Endothelial cell (in vitro differentiated cells): ENCODE results near the gene MRPL19. TPM values are rescaled to one million over a fixed set of nuclear protein-coding genes. Genes with fewer than 3 reads are reported as not detected.

Source experiments
- DNase-seq: peaks from one replicate; pipeline ENCODE4 v3.0.0; 2021; ENCODE audit warnings: low spot score
- H3K27ac Mint-ChIP-seq: one replicate; pipeline ENCODE4 v1.8.0; 2021; ENCODE audit warnings: mixed read lengths, inconsistent platforms; ENCODE audit not compliant: unreplicated experiment
- H3K27me3 Mint-ChIP-seq: one replicate; pipeline ENCODE4 v1.8.0; 2021; ENCODE audit warnings: mild to moderate bottlenecking, moderate library complexity, mixed read lengths, inconsistent platforms; ENCODE audit not compliant: unreplicated experiment
- H3K36me3 Mint-ChIP-seq: one replicate; pipeline ENCODE4 v1.8.0; 2021; ENCODE audit warnings: mild to moderate bottlenecking, low read depth, mixed read lengths, inconsistent platforms; ENCODE audit not compliant: unreplicated experiment
- H3K4me1 Mint-ChIP-seq: one replicate; pipeline ENCODE4 v1.8.0; 2021; ENCODE audit warnings: mild to moderate bottlenecking, mixed read lengths, inconsistent platforms; ENCODE audit not compliant: unreplicated experiment
- H3K4me3 Mint-ChIP-seq: one replicate; pipeline ENCODE4 v1.8.0; 2021; ENCODE audit warnings: mild to moderate bottlenecking, mixed read lengths, inconsistent platforms; ENCODE audit not compliant: unreplicated experiment
- H3K9me3 Mint-ChIP-seq: one replicate; pipeline ENCODE4 v1.8.0; 2021; ENCODE audit warnings: mixed read lengths, inconsistent platforms; ENCODE audit not compliant: unreplicated experiment
- total RNA-seq: library from RNA; stranded (reverse); fragmentation: NEBNext Ultra II Directional; extraction: Animal tissue kit (Norgen Biotek cat#: 25700); gene quantifications from one replicate; pipeline ENCODE4 v1.2.1, GENCODE V29; 2021; ENCODE audit not compliant: unreplicated experiment
- TF ChIP-seq, protein P1 (sequence below): fragments of 200-600 bp; sonication (generic); IDR thresholded peaks from one replicate; pipeline ENCODE4 v1.5.0; 2021; ENCODE audit warnings: antibody characterized with exemption; ENCODE audit not compliant: unreplicated experiment

The MRPL19 gene
- total RNA-seq, 1 donor from 2014 or later, result 40.1 TPM

DNA sequence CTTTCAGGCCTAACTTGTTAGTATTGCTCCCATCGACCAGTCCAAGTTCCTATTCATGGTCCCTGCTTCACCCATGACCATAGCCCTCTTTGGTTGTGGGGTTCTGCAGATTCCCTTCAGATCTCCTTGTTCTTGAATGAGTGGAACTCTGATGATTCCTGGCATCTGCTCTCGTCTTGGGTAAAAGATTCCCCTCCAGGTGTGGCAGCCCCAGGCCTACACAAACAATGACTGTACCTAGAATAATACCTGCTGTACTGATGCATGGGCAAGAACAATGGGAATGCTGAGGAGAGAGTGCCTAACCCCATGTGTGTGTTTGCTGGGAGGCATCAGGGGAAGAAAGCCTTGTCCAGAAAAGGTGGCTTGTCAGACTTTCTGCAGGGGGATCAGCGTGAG, 39.2 kb upstream of the MRPL19 start:
- TF ChIP-seq, protein P1, sequence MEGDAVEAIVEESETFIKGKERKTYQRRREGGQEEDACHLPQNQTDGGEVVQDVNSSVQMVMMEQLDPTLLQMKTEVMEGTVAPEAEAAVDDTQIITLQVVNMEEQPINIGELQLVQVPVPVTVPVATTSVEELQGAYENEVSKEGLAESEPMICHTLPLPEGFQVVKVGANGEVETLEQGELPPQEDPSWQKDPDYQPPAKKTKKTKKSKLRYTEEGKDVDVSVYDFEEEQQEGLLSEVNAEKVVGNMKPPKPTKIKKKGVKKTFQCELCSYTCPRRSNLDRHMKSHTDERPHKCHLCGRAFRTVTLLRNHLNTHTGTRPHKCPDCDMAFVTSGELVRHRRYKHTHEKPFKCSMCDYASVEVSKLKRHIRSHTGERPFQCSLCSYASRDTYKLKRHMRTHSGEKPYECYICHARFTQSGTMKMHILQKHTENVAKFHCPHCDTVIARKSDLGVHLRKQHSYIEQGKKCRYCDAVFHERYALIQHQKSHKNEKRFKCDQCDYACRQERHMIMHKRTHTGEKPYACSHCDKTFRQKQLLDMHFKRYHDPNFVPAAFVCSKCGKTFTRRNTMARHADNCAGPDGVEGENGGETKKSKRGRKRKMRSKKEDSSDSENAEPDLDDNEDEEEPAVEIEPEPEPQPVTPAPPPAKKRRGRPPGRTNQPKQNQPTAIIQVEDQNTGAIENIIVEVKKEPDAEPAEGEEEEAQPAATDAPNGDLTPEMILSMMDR, result no peak
- H3K4me3 Mint-ChIP-seq, result no peak overlapping the region
- no peaks in the 10 kb centered on the region for H3K9me3 Mint-ChIP-seq
- peaks cover 3% of the 10 kb centered on the region for H3K4me1 Mint-ChIP-seq
- DNase-seq, result no peak
- H3K36me3 Mint-ChIP-seq, result peaks cover 4% of the 10 kb centered on the region
- no peak overlapping the region for H3K27ac Mint-ChIP-seq
- H3K27me3 Mint-ChIP-seq, result peaks cover 2% of the 10 kb centered on the region

DNA sequence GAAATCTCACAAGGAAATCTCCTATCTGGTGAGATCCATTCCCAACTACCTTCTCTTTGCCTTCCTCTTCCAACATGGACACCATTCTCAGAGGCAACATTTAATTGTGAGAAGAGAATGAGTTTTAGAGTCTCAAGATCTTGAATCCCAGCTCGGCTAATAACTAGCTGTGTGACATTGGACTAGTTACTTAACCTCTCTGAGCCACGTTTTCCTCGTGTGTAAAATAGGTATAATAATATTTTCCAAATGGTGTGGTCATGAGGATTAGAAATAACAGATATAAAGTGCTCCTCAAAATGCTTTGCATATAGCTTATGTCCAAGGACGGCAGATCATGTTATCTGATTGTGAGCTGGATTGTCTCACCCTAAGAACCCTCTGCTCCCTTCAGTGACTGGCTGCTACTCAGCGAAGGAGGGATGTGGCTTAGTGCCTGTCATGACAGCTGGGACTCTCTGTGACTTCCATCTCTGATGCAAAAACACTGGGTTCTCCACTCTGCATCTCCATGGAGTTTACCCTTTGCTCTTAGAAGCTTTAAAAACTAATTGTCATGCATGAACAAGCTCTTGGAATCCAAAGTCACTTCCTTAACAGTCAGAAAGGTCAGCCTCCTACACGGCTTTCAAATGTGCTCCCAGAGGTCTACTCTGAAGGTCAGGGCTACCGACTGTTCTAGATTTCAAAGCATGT, 38.4 kb upstream of the MRPL19 start:
- Mint-ChIP-seq H3K36me3 (peaks cover 4% of the 10 kb centered on the region), H3K4me3 (no peak overlapping the region), H3K4me1 (peaks cover 7% of the 10 kb centered on the region), H3K27me3 (peaks cover 3% of the 10 kb centered on the region), H3K27ac (no peak overlapping the region), H3K9me3 (no peaks in the 10 kb centered on the region)
- TF ChIP-seq, protein P1, result no peak
- no peak for DNase-seq

DNA sequence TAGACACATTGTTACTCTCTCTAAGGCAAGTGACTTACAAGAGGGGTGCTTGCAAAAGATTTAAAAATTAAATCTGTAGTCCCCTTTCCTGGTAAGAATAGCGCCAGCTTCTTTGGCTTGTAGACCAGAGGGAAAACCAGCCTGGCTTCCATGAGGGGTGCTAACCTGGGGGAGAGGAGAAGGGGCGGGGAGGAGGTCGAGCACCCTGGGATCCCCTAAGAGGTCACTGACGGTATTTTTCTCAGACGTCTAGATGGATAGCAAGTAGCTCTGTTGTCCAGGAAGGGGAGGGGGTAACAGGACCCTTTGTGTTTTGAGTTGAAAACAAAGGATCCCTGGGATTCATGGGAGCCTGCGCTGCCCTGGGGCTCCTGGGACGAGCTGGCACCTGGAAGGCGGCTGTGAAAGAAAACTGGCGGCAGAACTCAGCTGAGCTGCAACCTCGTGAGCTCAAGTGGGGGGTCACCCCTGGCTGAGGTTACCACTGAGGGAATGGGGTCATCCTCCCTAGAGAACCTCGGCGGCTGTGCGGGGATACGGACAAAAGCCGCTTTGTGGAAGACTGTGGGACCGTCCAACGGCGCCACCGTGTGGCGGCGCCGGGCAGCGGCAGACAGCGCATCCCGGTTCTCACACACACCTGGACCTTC, 37.8 kb upstream of the MRPL19 start:
- peaks cover 3% of the 10 kb centered on the region for H3K27me3 Mint-ChIP-seq
- H3K9me3 Mint-ChIP-seq, result no peaks in the 10 kb centered on the region
- TF ChIP-seq, protein P1, result peak; percentile 92
- H3K36me3 Mint-ChIP-seq, result peaks cover 4% of the 10 kb centered on the region
- no peak overlapping the region for H3K27ac Mint-ChIP-seq
- peak overlapping the region; percentile 39 for H3K4me3 Mint-ChIP-seq
- H3K4me1 Mint-ChIP-seq, result peaks cover 7% of the 10 kb centered on the region
- peak; percentile 75 for DNase-seq

DNA sequence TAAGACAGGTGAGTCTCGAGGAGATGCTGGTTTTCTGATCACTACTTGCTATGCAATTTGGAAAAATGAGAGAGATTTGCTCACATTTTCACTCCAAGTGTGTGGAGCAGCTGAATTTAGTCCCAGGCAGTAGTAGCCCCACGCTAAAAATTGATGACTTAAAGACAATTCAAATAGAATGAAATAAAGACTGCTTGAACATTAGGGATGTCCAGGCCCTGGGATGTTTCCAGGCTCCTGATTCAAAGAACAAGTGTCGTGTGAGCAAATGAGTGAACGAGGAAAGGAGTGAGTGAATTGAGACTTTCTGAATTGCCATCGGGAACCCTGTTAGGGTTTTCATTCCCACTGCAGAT, 37.3 kb upstream of the MRPL19 start:
- DNase-seq, result no peak
- Mint-ChIP-seq H3K4me1 (peaks cover 7% of the 10 kb centered on the region), H3K36me3 (peaks cover 4% of the 10 kb centered on the region), H3K9me3 (no peaks in the 10 kb centered on the region), H3K4me3 (no peak overlapping the region), H3K27ac (no peak overlapping the region), H3K27me3 (peaks cover 3% of the 10 kb centered on the region)
- TF ChIP-seq, protein P1, result peak; percentile 10

DNA sequence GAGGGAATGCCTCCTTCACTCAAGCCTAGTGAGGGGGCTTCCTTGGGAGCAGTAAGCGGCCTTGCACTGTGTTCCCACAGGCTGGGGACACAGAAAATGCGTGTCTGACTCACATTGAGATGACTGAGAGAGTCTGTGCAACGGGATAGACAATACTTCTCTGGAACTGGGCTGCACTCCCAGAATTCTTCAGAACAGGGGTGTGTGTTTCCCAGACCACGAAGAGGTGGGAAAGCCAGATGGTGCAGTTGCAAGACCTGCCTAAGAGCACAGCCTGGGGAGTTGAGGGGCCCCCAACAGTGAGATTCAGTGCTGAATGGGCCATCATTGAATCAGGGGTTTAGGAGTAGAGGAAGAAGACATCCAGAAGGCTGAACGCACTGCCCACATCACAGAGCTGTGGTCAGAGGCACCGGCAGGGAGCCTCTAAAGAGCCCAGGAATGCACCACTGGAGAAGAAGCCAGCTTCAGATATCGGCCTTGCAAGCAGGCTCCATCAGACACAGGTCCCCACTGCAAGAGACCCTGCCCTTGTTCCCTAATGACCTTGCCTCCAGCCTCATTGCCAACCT, 36.6 kb upstream of the MRPL19 start:
- Mint-ChIP-seq H3K27me3 (peaks cover 1% of the 10 kb centered on the region), H3K36me3 (peaks cover 2% of the 10 kb centered on the region), H3K9me3 (no peaks in the 10 kb centered on the region), H3K27ac (no peak overlapping the region), H3K4me3 (no peak overlapping the region), H3K4me1 (peaks cover 7% of the 10 kb centered on the region)
- no peak for DNase-seq
- TF ChIP-seq, protein P1, result no peak
